Occipital lobe (tissue), 2 donors: ENCODE results near the gene SEC63. TPM values are rescaled to one million over a fixed set of nuclear protein-coding genes. Genes with fewer than 3 reads are reported as not detected.
"Not testable (repeated sequence)": the region's sequence is repeated elsewhere in the genome, so short reads cannot be mapped to it uniquely, and the experiment has no call there.

ENCODE experiments used
- DNase-seq: peaks from one replicate; lab custom pipeline; 2025; lab: John Stamatoyannopoulos, UW
- total RNA-seq: library from RNA; depleted of rRNA; stranded (reverse); fragments of >200 nt; gene quantifications from one replicate; pipeline ENCODE4 v1.2.3, GENCODE V29; 2014

SEC63 gene, protein sequence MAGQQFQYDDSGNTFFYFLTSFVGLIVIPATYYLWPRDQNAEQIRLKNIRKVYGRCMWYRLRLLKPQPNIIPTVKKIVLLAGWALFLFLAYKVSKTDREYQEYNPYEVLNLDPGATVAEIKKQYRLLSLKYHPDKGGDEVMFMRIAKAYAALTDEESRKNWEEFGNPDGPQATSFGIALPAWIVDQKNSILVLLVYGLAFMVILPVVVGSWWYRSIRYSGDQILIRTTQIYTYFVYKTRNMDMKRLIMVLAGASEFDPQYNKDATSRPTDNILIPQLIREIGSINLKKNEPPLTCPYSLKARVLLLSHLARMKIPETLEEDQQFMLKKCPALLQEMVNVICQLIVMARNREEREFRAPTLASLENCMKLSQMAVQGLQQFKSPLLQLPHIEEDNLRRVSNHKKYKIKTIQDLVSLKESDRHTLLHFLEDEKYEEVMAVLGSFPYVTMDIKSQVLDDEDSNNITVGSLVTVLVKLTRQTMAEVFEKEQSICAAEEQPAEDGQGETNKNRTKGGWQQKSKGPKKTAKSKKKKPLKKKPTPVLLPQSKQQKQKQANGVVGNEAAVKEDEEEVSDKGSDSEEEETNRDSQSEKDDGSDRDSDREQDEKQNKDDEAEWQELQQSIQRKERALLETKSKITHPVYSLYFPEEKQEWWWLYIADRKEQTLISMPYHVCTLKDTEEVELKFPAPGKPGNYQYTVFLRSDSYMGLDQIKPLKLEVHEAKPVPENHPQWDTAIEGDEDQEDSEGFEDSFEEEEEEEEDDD
- total RNA-seq = 56.8 TPM

DNA sequence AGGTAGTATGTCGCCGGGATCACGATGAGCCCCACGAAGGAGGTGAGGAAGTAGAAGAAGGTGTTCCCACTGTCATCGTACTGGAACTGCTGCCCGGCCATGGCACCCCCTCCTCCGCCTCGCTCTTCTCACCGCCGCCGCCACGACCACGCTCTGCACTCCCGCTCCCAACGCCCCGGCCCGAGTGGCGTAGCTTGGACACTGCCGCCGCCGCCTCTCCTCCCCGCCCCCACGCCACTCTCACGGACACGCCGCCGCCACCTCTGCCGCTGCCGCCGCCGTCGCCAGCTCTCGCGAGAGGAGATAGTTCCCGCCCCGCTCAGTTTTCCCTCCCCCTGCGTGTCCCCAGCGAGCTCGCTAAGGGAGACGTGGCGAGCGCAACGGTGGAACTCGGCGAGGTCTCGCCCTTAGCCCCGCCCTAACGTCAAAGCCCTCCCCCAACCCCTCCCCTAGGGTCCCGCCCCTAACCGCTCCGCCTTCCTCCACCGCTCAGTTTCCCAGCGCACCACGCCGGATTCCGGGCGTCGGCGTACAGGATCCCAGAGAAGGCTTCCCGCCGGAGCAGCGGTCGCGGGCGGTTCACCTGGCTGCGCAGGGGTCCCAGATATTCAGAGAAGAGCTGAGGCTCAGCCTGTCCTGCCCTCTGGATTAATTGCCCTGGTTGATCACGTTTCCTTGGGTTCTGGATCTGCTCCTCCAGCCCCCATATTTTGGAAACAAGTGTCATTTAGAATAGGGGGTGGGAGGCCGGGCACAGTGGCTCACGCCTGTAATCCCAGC, at the start of gene SEC63:
Gene SEC63 (minus strand): TSS at position 300 of the 780 bp plus-strand sequence. CDS start 199 bp downstream, at position 101.
- DNase-seq = peak; percentile 95

DNA sequence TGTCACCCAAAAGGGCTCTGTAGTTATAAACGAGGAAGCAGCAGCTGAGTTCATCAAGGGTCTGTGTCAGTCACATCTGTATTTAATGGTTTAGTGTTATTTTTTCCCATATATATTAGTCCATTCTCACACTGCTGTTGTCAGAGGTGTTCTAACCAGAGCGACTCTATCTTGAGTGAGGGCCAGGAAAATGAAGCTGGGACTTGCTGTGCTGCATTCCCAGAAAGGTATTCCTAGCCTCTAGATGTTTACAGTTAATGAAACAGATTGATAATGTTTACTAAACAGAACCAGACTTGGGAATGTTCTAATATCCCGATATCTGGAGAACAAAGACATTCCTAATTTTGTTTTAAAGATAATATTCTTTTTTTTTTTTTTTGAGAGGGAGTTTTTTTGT, 48.0 kb upstream of the SEC63 start:
- no peak for DNase-seq

DNA sequence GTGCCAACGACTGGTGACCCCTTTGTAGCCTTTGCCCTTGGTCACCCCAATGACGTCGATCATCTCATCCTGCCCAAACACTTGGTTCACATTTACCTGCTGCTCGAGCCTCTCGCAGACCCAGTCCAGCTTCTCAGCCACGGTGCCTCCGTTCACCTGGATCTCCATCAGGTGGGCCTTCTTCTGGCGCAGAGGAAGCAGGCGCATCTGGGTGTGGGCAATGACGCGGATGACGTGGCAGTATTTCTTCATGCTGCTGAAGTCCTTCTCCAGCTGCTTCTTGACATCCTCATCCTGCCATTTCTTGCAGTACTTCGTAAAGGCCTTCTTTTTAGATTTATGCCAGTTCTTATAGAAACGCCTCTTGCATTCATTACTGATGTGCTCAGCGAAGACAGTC, 46.9 kb upstream of the SEC63 start:
- DNase-seq = no peak

DNA sequence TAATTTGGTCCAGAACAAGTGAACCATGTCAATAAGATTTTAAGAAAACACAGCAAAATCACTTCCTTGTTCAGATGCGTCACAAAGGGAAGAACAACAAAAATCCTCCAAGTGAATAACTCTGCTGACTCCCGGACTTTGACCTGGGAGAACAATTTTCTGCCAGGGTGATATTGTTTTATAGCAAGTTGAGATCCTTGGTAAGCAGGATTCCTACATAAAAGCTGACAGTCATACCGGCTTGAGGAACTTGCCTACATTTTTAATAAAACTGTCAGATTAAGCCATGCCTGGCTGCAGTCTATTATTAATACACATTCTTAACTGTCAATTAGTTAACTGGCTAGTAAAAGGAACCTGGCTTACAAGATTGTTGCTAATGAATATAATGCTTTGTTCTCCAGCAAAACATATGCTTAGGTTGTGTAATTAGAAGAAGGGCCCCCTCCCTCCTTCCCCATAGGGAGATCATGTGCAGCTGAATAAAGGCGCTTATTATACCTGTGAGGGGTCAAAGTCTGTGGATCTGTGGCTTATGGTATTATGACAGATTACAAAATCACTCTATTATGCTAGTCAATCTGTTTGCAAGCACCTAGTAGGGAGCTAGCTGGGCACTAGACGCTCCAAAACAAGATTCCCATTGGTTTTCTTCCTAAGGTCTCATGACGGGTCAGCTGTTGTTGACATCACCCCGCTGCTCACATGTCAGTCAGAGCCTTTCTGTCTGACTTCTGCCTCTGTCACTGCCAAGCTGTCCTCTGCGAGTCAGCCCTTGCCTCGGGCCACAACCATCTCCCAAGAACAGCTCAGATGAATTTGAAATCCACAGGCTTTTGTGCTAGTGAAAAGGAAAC, 44.6 kb upstream of the SEC63 start:
- DNase-seq = peak; percentile 56

DNA sequence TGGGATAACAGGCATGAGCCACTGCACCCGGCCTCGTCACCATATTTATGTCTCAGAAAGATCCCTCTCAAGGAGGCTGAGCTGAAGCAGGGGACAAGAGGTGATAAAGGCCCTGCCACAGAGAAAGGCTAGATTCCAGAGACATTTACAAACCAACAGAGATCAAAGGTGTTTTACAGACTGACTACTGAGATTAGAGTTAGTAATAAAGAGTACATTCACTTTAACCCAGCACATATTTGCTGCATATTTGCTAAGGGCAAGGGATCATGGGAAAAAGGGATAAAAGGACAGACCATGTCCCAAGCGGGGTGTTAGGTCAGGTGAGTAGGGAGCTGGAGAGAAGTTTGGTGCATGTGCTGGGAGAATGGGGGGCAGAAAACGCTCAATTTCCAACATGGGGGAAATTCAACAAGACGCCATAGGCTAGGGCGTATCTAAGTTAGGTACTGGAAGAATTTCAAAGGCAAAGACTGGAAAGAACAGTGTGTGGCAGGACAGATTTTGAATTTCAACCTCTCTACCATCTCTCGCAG, 43.8 kb upstream of the SEC63 start:
- DNase-seq = no peak

DNA sequence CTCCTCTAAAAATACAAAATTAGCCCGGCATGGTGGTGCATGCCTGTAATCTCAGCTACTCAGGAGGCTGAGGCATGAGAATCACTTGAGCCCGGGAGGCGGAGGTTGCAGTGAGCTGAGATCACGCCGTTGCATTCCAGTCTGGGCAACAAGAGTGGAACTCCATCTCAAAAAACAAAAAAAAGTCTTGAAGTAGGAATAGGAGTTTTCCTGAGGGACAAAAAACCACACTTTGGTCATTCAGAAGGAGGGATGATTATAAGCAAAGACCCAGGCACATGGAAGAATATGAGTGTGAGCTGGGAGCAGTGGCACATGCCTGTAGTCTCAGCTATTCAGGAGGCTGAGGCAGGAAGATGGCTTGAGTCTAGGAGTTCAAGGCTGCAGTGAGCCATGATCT, 42.3 kb upstream of the SEC63 start:
- not testable (repeated sequence) for DNase-seq

DNA sequence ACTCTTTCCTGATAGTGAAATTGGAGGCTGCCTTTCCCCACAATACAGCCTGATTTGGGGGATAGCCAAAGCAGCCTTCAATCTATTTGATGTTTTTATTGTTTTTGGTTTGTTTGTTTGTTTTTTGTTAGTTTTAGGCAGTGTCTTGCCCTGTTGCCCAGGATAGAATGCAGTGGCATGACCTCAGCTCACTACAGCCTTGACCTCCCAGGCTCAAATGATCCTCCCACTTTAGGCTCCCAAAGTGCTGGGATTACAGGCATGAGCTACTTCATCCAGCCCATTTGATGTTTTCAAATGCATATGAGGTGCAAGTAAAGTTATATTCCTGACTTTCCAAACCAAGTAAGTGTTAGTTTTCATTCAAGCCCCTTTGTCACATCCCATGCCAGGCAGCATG, 41.3 kb upstream of the SEC63 start:
- DNase-seq = no peak

DNA sequence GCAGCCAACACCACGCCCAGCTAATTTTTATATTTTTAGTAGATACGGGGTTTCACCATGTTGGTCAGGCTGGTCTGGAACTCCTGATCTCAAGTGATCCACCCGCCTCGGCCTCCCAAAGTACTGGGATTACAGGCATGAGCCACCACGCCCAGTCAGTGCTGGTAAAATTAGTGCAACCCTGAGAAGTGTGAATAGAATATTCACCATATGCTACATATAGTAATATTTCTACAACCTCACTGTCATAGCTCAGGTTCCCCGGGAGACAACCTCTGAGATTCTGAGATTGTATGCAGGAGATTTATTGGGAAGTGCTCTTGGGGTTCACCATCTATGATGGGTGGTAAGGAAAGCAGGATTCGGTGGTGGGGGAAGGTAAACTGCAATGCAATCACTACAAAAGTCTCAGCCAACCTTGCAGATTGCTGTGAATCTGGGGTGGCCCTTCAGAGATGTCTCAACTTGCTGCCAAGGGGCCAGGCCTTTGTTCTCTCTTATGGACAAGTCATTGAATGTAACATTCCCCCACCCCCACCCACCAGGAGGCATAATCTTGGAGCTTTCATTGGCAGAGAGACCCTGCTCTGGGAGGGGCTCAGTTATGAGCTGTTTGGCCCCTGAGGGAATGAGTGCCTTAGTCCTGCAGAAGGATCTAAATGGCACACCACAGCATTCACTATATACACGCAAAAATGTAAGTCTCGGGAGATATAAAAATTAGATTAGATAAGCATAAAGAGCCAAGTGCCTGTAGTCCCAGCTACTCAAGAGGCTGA, 34.0 kb upstream of the SEC63 start:
- no peak for DNase-seq

DNA sequence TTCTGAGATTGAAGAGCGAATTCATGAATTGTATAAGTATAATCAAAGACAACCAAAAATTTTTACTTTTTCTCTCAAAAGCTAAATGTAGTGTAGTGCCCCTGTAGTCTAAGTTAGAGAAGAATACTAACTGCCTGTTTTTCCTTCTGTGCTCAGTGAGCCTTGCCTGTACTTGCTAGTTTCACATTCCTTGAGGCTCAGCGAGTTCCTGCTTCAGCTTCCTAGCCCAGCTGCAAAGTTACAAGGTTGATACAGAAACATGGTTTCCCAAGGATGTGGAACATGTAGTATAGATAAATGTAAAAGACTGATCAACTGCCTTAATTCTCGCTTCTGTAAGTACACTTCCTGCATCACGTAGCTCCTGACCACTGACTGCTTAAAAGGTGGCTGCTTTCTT, 33.1 kb upstream of the SEC63 start:
- no peak for DNase-seq

DNA sequence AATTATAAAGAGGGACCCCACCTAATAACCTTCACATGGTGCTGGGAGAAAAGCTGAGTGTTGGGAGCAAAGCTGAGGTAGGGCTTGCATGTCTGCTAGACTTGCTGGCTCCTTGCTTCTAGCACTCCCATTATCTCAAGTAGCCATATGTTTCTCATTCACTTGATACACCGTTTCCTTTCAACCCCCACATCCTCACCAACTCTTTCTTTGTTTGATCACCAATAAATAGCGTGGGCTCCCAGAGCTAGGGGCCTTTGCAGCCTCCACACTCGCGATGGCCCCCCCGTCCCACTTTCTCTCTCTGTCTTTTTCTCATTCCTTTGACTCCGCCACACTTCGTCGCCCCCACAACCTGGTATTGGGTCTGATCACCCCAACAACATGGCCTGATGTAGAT, 32.6 kb upstream of the SEC63 start:
- DNase-seq = not testable (repeated sequence)

DNA sequence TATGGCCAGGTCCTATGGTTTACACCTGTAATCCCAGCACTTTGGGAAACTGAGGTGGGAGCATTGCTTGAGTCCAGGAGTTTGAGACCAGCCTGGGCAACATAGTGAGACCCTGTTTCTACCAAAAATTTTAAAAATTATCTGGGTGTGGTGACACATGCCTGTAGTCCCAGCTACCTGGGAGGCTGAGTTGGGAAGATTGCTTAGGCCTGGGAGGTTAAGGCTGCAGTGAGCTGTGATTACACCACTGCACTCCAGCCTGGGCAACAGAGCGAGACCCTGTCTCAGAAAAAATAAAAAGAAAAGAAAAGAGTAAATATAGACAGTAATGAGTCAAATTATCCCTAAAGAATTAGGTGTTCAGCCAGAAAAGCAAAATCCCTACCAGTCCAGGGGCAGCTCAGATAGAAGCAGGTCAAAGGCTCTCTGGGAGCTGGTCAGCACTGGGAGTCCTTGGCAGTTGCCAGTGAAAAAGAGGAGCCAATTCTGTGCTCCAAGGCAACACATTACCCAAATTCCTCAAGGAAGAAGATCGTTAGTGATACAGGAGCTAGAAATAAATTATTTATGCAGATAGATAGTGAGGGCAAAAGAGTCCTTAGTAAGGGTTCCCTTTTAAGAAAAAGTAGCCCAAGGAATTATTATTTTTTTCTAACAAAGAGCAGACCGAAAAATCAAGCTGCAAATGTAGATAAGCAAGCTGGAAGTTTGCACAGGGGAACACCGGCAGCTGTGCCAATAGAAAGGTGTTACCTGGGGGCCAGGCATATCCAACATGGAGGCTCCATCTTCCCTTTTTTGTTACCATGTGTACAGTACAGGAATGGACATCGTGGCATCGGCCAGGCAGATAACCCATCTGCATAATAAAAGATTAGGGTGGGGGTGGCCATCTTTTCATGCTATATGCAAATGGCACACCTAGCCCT, 31.4 kb upstream of the SEC63 start:
- DNase-seq = no peak

DNA sequence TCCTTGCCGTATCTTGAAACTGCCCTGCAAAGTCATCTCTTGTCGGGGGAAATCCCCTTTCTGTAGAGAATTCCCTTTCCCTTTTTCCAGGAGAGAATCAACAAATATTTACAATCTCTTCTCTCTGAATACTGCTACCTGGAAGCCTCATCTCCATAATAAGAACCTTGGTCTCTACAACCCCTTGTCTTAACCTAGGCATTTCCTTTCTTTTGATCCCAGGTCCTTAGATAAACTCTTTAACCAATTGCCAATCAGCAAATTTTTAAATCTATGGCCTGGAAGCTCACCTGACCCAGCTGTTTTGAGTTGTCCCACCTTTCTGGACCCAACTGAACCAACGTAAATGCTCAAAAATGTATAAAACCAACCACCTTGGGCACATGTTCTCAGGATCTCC, 30.6 kb upstream of the SEC63 start:
- DNase-seq = no peak

DNA sequence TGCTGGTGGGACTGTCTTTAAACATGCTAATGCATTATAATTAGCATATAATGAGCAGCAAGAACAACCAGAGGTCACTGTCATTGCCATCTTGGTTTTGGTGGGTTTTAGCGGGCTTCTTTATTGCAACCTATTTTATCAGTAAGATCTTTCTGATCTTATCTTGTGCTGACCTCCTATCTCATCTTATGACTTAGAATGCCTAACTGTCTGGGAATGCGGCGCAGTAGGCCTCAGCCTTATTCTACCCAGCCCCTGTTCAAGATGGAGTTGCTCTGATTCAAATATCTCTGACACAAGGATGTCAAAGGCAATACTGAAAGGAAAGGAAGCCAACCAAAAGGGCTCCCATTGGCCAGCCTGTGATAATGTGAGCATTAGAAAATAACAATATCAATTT, 29.8 kb upstream of the SEC63 start:
- no peak for DNase-seq

DNA sequence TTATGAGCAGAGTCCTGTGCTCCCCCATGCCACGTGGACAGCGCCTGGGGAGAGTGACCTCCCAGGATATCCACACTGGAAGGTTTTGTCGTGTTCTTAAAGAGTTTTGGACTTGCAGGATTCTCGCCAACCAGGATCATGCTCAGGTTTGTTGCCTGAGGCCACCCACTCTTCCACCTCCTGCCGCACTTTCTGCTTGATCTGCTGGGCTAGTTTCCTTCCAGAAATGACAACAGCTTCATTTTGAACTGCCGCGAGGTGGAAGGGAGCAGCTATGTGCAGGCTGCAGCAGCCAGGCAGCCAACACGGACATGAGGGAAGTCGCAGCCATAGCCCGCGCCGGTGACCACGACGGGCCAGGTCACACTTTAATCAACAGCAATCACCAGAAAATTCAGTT, 27.7 kb upstream of the SEC63 start:
- no peak for DNase-seq

DNA sequence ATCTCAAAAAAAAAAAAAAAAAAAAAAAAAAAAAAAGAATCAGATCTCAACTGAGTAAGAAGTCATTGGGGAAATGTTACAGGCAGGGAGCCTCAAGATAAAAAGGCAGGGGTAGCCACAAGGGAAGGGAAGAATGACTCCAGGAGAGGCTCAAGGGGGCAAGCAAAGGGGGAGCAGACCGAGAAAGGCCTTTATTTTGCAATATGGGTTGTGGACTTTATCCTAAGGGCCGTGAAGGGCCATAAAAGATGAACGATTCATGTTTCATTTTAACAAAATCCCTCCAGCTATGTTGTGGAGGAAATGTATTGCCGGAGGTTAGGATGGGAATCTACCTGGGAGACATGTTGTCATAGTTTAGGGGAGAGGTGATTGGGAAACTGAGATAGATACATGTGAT, 25.8 kb upstream of the SEC63 start:
- no peak for DNase-seq

DNA sequence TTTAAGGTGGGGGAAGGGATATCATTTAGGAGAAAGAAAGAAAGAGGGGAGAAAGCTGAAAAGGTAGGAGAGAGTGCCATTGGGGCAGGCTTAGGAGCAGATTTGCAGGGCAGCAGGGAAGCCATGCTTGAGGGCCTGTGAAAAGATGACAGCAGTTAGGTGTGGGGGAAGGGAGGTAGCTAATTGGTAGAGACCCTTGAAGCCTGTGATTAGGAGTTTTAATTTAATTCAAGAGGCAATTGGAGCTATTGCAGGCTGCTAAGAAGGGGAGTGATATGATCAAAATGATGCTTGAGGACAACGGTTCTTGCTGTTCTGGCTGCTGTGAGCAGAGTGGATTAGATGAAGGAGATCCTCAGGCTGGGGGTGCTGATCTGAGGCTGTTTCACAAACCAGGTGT, 24.5 kb upstream of the SEC63 start:
- no peak for DNase-seq

DNA sequence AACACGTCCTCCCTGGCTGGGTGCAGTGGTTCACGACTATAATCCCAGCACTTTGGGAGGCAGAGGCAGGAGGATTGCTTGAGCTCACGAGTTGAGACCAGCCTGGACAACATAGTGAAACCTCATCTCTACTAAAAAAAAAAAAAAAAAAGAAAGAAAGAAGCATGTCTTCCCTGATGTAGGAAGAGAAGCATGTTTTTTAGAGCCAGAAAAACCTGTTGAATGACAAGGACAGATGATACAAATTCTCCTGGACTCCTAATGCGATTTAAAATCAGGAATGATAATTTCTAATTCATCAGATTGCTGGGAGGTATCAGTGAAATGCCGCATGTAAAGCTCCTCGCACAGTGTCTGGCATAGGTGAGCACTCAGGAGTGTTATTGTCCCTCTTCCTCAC, 23.7 kb upstream of the SEC63 start:
- no peak for DNase-seq

DNA sequence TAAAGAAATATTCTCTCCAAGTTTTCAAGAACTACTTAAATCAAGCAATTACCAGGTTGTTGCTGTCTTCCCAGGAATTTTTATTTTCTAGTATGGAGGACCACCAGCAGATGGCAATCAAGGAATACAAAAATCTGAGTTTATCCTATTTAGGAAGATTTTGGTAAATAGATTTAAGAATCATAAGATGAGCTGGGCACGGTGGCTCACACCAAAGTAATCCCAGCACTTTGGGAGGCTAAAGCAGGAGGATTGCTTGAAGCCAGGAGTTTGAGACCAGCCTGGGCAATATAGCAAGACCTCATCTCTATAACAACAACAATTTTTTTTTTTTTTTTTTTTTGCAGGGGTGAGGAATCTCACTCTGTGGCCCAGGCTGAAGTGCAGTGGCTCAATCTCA, 19.3 kb upstream of the SEC63 start:
- no peak for DNase-seq

DNA sequence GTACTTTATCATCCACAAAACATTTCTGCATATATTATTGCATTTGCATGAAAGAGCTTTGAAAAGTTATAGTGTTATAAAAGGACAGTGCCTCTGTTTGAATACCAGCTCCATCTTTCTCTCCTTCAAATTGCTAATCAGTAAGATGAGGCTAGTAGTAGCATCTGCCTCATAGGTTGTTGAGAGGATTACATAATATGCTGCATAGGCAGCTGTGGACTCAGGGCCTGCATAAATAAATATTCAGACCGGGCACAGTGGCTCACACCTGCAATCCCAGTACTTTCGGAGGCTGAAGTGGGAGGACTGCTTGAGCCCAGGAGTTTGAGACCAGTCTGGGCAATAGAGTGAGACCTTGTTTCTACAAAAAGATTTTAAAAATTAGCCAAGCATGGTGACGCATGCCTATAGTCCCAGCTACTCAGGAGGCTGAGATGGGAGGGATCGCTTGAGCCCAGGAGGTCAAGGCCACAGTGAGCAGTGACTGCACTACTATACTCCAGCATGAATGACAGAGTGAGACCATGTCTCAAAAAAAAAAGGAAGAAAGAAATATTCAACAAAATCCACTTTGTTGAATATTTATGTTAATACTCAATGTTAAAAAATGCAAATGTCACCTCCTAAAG, 18.3 kb upstream of the SEC63 start:
- DNase-seq = no peak
